Testis (tissue), 3 donors: ENCODE data around the gene TTC39A. TPM values are rescaled to one million over a fixed set of nuclear protein-coding genes. Genes with fewer than 3 reads are reported as not detected.
"Not testable (repeated sequence)": the region's sequence is repeated elsewhere in the genome, so short reads cannot be mapped to it uniquely, and the experiment has no call there.

Experiments used
- DNase-seq: peaks from one replicate; pipeline ENCODE4 v3.0.0-alpha.2; 2019
- H3K27ac ChIP-seq, 2 donors: fragments of 200-600 bp; sonication (generic); one replicate each; pipeline ENCODE4 v1.5.1; 2019
- H3K27me3 ChIP-seq: fragments of 200-600 bp; sonication (generic); one replicate; pipeline ENCODE4 v1.5.1; 2019
- H3K36me3 ChIP-seq: fragments of 200-600 bp; sonication (generic); one replicate; pipeline ENCODE4 v1.5.1; 2017; ENCODE audit warnings: low read depth; ENCODE audit errors: missing control alignments
- H3K4me1 ChIP-seq: fragments of 200-600 bp; sonication (generic); one replicate; pipeline ENCODE4 v1.5.1; 2019
- H3K4me3 ChIP-seq, 2 donors: fragments of 200-600 bp; sonication (generic); one replicate each; pipeline ENCODE4 v1.5.1; 2017 to 2019
- H3K9me3 ChIP-seq: fragments of 200-600 bp; sonication (generic); one replicate; pipeline ENCODE4 v1.5.1; 2017
- POLR2A ChIP-seq: fragments of 450-650 bp; IDR thresholded peaks from one replicate; pipeline ENCODE4 v1.6.1; 2017; ENCODE audit warnings: antibody characterized with exemption, mild to moderate bottlenecking, moderate library complexity
- WGBS, 2 donors: methylation state at CpG; one replicate each; pipeline ENCODE4 v1.1.5; 2018; 5-methylcytosine and 5-hydroxymethylcytosine counted together
- intact Hi-C: fragments of 100-400 bp; cut with DNase I; formaldehyde crosslinking; loops from one replicate; pipeline ENCODE4 v1.15.1; 2023; ENCODE audit warnings: low total_unique reads
- polyA plus RNA-seq: library from polyadenylated mRNA; stranded (reverse); fragments of 350-450 nt; fragmentation: Illumina TruSeq; extraction: RNeasy Lipid Tissue Mini Kit (QIAGEN cat#74804); gene quantifications from one replicate; pipeline ENCODE4 v1.2.3, GENCODE V29; 2014; ENCODE audit warnings: low read depth, low replicate concordance; ENCODE audit not compliant: insufficient read depth
- total RNA-seq, 2 donors: library from RNA; depleted of rRNA; stranded (reverse); fragments of >200 nt; gene quantifications; one replicate each; pipeline ENCODE4 v1.2.3, GENCODE V29; 2016
- TF ChIP-seq, protein P1 (sequence below), 3 experiments: fragments of 450-650 bp in 2 of 3; fragments of 200-600 bp in 1 of 3; sonication (generic) in 1 of 3; IDR thresholded peaks; one replicate each; pipeline ENCODE4 v1.5.1; 2016 to 2019; ENCODE audit warnings: antibody characterized with exemption in 3 of 3, mild to moderate bottlenecking in 2 of 3, moderate library complexity in 1 of 3

Gene TTC39A
- total and polyA plus RNA-seq, 3 donors from 2014 or later = 64.7 to 121 (median 120) TPM

DNA sequence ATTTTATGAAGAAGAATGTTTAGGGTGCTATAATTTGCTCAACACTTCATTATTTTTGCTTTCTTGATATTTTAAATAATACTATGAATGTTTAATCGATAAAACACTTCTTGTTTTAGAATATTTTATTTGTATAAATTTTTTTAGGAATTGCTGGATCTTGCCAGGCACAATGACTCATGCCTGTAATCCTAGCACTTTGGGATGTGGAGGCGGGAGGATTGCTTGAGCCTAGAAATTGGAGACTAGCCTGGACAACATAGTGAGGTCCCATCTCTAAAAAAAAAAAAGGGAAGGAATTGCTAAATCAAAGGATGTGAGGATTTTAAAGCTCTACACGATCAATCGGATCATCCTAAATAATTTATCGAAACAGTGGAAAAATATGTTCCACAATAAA lies 76.7 kb downstream of the TTC39A start:
- Histone ChIP-seq H3K4me1 (peaks cover under 1% of the 10 kb centered on the region), H3K9me3 (no peaks in the 10 kb centered on the region), H3K4me3 (no peak overlapping the region), H3K27ac (no peak overlapping the region), H3K36me3 (no peaks in the 10 kb centered on the region), H3K27me3 (no peaks in the 10 kb centered on the region)
- WGBS, 2 donors = 91 to 92% methylated on average over 5 of the region's 5 CpGs
- intact Hi-C loops = no loop called here
- no peak for DNase-seq
- TF ChIP-seq, protein P1, sequence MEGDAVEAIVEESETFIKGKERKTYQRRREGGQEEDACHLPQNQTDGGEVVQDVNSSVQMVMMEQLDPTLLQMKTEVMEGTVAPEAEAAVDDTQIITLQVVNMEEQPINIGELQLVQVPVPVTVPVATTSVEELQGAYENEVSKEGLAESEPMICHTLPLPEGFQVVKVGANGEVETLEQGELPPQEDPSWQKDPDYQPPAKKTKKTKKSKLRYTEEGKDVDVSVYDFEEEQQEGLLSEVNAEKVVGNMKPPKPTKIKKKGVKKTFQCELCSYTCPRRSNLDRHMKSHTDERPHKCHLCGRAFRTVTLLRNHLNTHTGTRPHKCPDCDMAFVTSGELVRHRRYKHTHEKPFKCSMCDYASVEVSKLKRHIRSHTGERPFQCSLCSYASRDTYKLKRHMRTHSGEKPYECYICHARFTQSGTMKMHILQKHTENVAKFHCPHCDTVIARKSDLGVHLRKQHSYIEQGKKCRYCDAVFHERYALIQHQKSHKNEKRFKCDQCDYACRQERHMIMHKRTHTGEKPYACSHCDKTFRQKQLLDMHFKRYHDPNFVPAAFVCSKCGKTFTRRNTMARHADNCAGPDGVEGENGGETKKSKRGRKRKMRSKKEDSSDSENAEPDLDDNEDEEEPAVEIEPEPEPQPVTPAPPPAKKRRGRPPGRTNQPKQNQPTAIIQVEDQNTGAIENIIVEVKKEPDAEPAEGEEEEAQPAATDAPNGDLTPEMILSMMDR (IDR thresholded peaks at IDR 0.05) = no peak
- no peak for TF ChIP-seq POLR2A

DNA sequence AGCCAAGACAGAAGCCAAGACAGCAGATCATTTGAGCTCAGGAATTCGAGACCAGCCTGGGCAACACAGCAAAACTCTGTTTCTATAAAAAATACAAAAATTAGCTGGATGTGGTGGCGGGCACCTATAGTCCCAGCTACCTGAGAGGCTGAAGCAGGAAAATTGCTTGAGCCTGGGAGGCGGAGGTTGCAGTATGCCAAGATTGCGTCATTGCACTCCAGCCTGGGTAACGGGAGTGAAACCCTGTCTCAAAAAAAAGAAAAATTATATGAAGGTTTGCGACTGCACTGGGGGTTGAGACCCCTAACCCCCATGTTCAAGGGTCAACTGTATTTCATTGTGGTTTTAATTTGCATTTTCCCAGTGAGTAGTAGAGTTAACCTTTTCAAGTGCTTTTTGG lies 78.0 kb downstream of the TTC39A start:
- H3K4me3 ChIP-seq = no peak overlapping the region
- H3K9me3 ChIP-seq = no peaks in the 10 kb centered on the region
- no peak for DNase-seq
- intact Hi-C loops = no loop called here
- no peaks in the 10 kb centered on the region for H3K36me3 ChIP-seq
- no peak overlapping the region for H3K27ac ChIP-seq
- WGBS, 2 donors = 94 to 96% methylated on average over 6 of the region's 6 CpGs
- no peak for TF ChIP-seq POLR2A
- TF ChIP-seq, protein P1 (IDR thresholded peaks at IDR 0.05) = no peak
- no peaks in the 10 kb centered on the region for H3K27me3 ChIP-seq
- H3K4me1 ChIP-seq = no peaks in the 10 kb centered on the region

DNA sequence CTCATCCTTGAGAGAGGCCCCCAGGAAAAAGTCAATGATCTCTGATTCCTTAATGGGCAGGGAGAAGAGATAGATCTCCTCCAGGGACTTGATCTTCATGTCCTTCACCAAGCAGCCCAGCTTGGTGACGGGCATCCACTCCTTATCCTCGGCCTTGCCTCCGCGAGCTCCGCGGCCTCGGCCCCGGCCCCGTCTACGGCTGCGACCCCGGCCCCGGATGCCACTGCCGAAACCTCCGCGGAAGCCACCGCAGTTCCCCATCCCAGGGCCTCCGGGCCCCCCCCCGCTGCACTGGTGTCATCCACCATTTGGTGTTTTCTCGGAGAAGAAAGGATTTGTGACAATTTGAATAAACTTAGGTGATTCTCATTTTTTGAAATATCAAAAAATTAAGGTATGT lies 79.2 kb downstream of the TTC39A start:
- 95 to 96% methylated on average over 20 of the region's 20 CpGs for WGBS, 2 donors
- H3K36me3 ChIP-seq, H3K4me1 ChIP-seq, H3K9me3 ChIP-seq, intact Hi-C loops, H3K27me3 ChIP-seq, H3K27ac ChIP-seq, H3K4me3 ChIP-seq, DNase-seq: not testable (repeated sequence)

DNA sequence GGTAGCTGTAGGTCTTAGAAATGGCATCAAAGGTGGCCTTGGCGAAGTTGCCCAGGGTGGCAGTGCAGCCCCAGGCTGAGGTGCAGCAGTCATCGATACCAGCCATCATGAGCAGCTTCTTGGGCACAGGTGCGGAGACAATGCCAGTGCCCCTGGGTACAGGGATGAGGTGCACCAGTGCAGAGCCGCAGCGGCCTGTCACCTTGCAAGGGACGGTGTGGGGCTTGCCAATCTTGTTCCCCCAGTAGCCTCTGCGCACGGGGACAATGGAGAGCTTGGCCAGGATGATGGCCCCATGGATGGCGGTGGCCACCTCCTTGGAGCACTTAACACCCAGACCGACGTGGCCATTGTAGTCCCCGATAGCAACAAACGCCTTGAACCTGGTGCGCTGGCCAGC lies 79.6 kb downstream of the TTC39A start:
- H3K9me3 ChIP-seq, H3K27ac ChIP-seq, H3K4me1 ChIP-seq, intact Hi-C loops, DNase-seq, H3K4me3 ChIP-seq, H3K36me3 ChIP-seq, H3K27me3 ChIP-seq: not testable (repeated sequence)
- WGBS, 2 donors = 94 to 97% methylated on average over 2 to 14 of the region's 14 CpGs

DNA sequence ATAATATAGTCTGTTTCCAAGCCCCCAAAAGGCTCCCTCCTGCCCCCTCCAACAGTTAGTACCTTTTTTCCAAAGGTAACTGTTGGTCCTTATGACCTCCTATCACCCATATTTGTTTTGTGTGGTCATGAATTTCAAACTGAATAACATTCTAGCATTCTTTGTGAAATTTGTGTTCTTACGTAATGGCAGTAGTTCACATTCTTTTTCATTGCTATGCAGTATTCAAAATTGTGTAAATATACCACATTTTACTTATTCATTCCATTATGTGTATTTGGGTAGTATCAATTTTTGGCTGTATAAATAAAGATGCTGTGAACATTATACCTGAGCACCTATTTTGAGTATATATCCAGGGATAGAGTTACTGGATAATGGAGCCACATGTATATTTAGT lies 80.9 kb downstream of the TTC39A start:
- Histone ChIP-seq H3K4me3 (no peak overlapping the region), H3K27ac (no peak overlapping the region), H3K27me3 (no peaks in the 10 kb centered on the region), H3K9me3 (no peaks in the 10 kb centered on the region), H3K4me1 (no peaks in the 10 kb centered on the region), H3K36me3 (no peaks in the 10 kb centered on the region)
- intact Hi-C loops = no loop called here
- DNase-seq = no peak
- WGBS, 2 donors = 92 to 94% methylated on average over 1 of the region's 1 CpG
- TF ChIP-seq, protein P1 (IDR thresholded peaks at IDR 0.05) = no peak
- no peak for TF ChIP-seq POLR2A

DNA sequence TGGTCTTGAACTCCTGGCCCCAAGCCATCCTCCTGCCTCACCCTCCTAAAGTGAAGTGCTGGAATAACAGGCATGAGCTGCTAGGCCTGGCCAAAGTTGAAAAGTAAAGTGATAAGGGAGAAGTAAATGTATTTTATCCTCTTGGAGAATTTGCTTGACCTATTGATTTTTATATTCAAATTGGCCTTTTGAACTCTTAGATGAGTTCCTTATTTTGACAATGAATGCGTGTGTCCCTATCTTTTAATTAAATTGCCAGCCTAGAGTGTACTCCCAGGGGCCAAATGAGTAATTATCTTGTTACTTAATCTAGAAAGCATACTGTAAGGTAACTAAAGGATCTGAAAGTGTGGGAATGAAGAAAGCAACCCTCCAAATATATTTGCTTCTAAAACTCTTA lies 82.9 kb downstream of the TTC39A start:
- Histone ChIP-seq H3K27me3 (no peaks in the 10 kb centered on the region), H3K9me3 (no peaks in the 10 kb centered on the region), H3K4me1 (no peaks in the 10 kb centered on the region), H3K36me3 (no peaks in the 10 kb centered on the region), H3K27ac (no peak overlapping the region), H3K4me3 (no peak overlapping the region)
- no peak for DNase-seq
- no peak for TF ChIP-seq POLR2A
- TF ChIP-seq, protein P1 (IDR thresholded peaks at IDR 0.05) = no peak
- intact Hi-C loops = no loop called here
- 43 to 47% methylated on average over 1 of the region's 1 CpG for WGBS, 2 donors
